Cardiac fibroblast (primary cell): ENCODE data around the gene SNX27.
"Not testable (repeated sequence)": the region's sequence is repeated elsewhere in the genome, so short reads cannot be mapped to it uniquely, and the experiment has no call there.

Experiments used
- DNase-seq, 2 donors: peaks; one replicate each; pipeline versions ENCODE4 v3.0.0 to v3.0.0-alpha.2; 2010; ENCODE audit warnings: low read depth in 2 of 2
- H3K4me3 ChIP-seq, 2 donors: replicated peaks in 1 of 2; 1 replicate in 1 of 2; 2 replicates in 1 of 2; pipeline ENCODE4 v1.5.1; 2011; ENCODE audit warnings: low read depth in 2 of 2, low read length in 2 of 2, mild to moderate bottlenecking in 2 of 2, moderate library complexity in 1 of 2
- TF ChIP-seq, protein P1 (sequence below): IDR thresholded peaks from one replicate; pipeline ENCODE4 v1.5.1; 2011; ENCODE audit warnings: low read depth, mild to moderate bottlenecking, low read length, inconsistent platforms

The SNX27 gene

GRCh38 chr1:151596166-151596953 lies 15.5 kb upstream of the SNX27 start:
- DNase-seq, result peak in 1 of 2 donors; percentile 55
- TF ChIP-seq, protein P1, sequence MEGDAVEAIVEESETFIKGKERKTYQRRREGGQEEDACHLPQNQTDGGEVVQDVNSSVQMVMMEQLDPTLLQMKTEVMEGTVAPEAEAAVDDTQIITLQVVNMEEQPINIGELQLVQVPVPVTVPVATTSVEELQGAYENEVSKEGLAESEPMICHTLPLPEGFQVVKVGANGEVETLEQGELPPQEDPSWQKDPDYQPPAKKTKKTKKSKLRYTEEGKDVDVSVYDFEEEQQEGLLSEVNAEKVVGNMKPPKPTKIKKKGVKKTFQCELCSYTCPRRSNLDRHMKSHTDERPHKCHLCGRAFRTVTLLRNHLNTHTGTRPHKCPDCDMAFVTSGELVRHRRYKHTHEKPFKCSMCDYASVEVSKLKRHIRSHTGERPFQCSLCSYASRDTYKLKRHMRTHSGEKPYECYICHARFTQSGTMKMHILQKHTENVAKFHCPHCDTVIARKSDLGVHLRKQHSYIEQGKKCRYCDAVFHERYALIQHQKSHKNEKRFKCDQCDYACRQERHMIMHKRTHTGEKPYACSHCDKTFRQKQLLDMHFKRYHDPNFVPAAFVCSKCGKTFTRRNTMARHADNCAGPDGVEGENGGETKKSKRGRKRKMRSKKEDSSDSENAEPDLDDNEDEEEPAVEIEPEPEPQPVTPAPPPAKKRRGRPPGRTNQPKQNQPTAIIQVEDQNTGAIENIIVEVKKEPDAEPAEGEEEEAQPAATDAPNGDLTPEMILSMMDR, result no peak
- H3K4me3 ChIP-seq, result no peak overlapping the region

DNA sequence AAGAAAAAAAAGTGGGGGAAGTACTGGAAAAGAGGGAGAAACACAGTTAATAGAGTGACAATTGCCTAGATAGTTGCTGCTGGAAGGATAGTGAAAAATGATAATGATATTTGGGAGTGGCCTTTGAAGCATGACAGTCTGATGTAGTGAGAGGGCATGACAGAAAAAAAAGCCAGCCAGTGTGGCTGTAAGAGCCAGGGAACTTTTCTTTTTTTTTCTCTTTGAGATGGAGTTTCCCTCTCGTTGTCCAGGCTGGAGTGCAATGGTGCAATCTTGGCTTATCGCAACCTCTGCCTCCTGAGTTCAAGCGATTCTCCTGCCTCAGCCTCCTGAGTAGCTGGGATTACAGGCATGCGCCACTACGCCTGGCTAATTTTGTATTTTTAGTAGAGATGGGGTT lies 9.3 kb upstream of the SNX27 start:
- not testable (repeated sequence) for DNase-seq

GRCh38 chr1:151604291-151604690 lies 7.6 kb upstream of the SNX27 start:
- H3K4me3 ChIP-seq, result no peak overlapping the region
- DNase-seq, result no peak
- TF ChIP-seq, protein P1, result no peak

More for the DNA sequence above, 9.3 kb upstream of the SNX27 start:
- not testable (repeated sequence) for H3K4me3 ChIP-seq

DNA sequence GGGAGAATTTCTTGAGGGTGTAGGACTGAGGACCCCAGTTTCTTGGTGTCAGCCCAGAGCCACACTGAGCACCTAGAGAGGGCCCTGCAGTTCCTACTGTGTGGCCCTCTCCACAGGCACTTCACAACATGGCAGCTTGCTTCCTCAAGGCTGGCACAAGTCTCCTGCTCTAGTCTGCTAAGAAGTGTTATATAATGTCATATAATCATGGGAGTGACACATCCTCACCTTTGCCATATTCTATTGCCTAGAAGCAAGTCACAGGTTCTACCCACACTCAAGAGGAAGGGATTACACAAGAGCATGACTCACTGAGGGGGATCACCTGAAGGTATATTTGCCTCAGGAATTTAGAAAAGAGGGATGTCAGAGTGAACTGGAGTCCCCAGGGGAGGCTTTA lies 5.5 kb upstream of the SNX27 start:
- DNase-seq, result peak in 1 of 2 donors; percentile 36
- TF ChIP-seq, protein P1, result no peak
- H3K4me3 ChIP-seq, result no peak overlapping the region

GRCh38 chr1:151606857-151607256 lies 5.0 kb upstream of the SNX27 start:
- no peak for DNase-seq
- no peak overlapping the region for H3K4me3 ChIP-seq
- TF ChIP-seq, protein P1, result no peak

DNA sequence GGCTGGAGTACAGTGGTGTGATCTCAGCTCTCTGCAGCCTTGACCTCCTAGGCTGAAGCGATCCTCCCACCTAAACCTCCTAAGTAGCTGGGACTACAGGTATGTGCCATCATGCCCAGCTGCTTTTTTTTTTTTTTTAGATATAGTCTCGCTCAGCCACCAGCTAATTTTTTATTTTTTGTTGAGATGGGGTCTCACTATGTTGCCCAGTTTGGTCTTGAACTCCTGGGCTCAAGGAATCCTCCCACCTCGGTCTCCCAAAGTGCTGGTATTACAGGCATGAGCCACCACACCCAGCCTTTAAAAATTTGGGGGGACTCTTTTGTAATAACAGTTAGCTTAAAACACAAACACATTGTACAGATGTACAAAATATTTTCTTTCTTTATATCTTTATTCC lies 1.7 kb upstream of the SNX27 start:
- no peak for DNase-seq
- no peak overlapping the region for H3K4me3 ChIP-seq
- TF ChIP-seq, protein P1, result no peak

GRCh38 chr1:151611288-151611790 lies 511 bp upstream of the SNX27 start:
- H3K4me3 ChIP-seq, result no peak overlapping the region
- TF ChIP-seq, protein P1, result no peak
- DNase-seq, result peak; percentile 84 to 87
